LNCaP clone FGC (cell line): Measurements from ENCODE around the gene USP3.

Experiments
- DNase-seq: peaks from one replicate; pipeline ENCODE4 v3.0.0-alpha.2; 2011; ENCODE audit warnings: low read depth
- H3K4me3 ChIP-seq: 2 replicates; pipeline ENCODE4 v1.5.1; 2011; ENCODE audit warnings: mild to moderate bottlenecking, low read depth, low read length, control low read depth
- CTCF ChIP-seq: IDR thresholded peaks from 2 replicates; pipeline ENCODE4 v1.5.1; 2012; ENCODE audit warnings: mild to moderate bottlenecking; ENCODE audit not compliant: control insufficient read depth, insufficient read depth; ENCODE audit errors: extremely low read depth

Gene USP3

GRCh38 chr15:63523306-63523990 lies 19.1 kb downstream of the USP3 start:
- no peak for DNase-seq
- H3K4me3 ChIP-seq, result no peak overlapping the region
- no peak for TF ChIP-seq CTCF

- no peak for DNase-seq
- TF ChIP-seq CTCF, result no peak
- H3K4me3 ChIP-seq, result no peak overlapping the region
Measured at GRCh38 chr15:63524316-63525015, 20.1 kb downstream of the USP3 start.

GRCh38 chr15:63526401-63526800 lies 22.0 kb downstream of the USP3 start:
- no peak for TF ChIP-seq CTCF
- DNase-seq, result no peak
- H3K4me3 ChIP-seq, result no peak overlapping the region

GRCh38 chr15:63528138-63528659 lies 23.8 kb downstream of the USP3 start:
- DNase-seq, result no peak
- no peak for TF ChIP-seq CTCF
- H3K4me3 ChIP-seq, result no peak overlapping the region

GRCh38 chr15:63530235-63530634 lies 25.8 kb downstream of the USP3 start:
- no peak overlapping the region for H3K4me3 ChIP-seq
- no peak for TF ChIP-seq CTCF

GRCh38 chr15:63530752-63531299 lies 26.4 kb downstream of the USP3 start:
- no peak for TF ChIP-seq CTCF
- no peak for DNase-seq
- H3K4me3 ChIP-seq, result no peak overlapping the region

More at GRCh38 chr15:63530235-63530634, 25.8 kb downstream of the USP3 start:
- no peak for DNase-seq
